Stimulated activated CD4-positive, alpha-beta T cell treated with anti-CD3 and anti-CD28 coated beads, TNF-alpha, amount 100 ng/mL, for 4 hours (primary cell): ENCODE measurements around the gene AKR1A1.
"Not testable (repeated sequence)": the region's sequence is repeated elsewhere in the genome, so short reads cannot be mapped to it uniquely, and the experiment has no call there.

Source experiments
- DNase-seq, 3 experiments: peaks; one replicate each; pipeline ENCODE4 v3.0.0-alpha.2; 2020; ENCODE audit warnings: low read depth in 3 of 3

AKR1A1 gene

GRCh38 chr1:45550401-45551351 is at the start of gene AKR1A1:
Gene AKR1A1, plus strand, starts transcription at chr1:45550826. Its CDS starts 10,969 bp downstream, at chr1:45561795.
- peak; percentile 77 to 82 (median 81) for DNase-seq

- DNase-seq, result no peak
Observed at GRCh38 chr1:45501505-45501859, 49.1 kb upstream of the AKR1A1 start.

GRCh38 chr1:45503462-45504360 is 46.9 kb upstream of the AKR1A1 start:
- DNase-seq, result no peak

- DNase-seq, result no peak
Observed at GRCh38 chr1:45507195-45507594, 43.4 kb upstream of the AKR1A1 start.

- DNase-seq, result no peak
Observed at GRCh38 chr1:45507893-45508292, 42.7 kb upstream of the AKR1A1 start.

GRCh38 chr1:45508295-45509151 is 42.1 kb upstream of the AKR1A1 start:
- DNase-seq, result no peak

- no peak for DNase-seq
Observed at GRCh38 chr1:45510036-45510971, 40.3 kb upstream of the AKR1A1 start.

GRCh38 chr1:45510972-45511527 is 39.6 kb upstream of the AKR1A1 start:
- DNase-seq, result no peak

- peak in 2 of 3 experiments; percentile 9 to 37 for DNase-seq
Observed at GRCh38 chr1:45512641-45513054, 38.0 kb upstream of the AKR1A1 start.

- DNase-seq, result not testable (repeated sequence)
Observed at GRCh38 chr1:45513532-45514260, 36.9 kb upstream of the AKR1A1 start.

- DNase-seq, result no peak
Observed at GRCh38 chr1:45516036-45516435, 34.6 kb upstream of the AKR1A1 start.

- no peak for DNase-seq
Observed at GRCh38 chr1:45516465-45516864, 34.2 kb upstream of the AKR1A1 start.

GRCh38 chr1:45518366-45518765 is 32.3 kb upstream of the AKR1A1 start:
- not testable (repeated sequence) for DNase-seq

GRCh38 chr1:45518910-45519309 is 31.7 kb upstream of the AKR1A1 start:
- DNase-seq, result no peak

GRCh38 chr1:45519774-45520173 is 30.9 kb upstream of the AKR1A1 start:
- DNase-seq, result not testable (repeated sequence)

GRCh38 chr1:45521413-45522323 is 29.0 kb upstream of the AKR1A1 start, which contains the start of gene PRDX1:
Gene PRDX1, minus strand, starts transcription at chr1:45521884. Its CDS starts 2,841 bp downstream, at chr1:45519043.
- peak; percentile 97 to 98 (median 97) for DNase-seq

- DNase-seq, result no peak
Observed at GRCh38 chr1:45522324-45523104, 28.1 kb upstream of the AKR1A1 start.
